Liver (tissue), 9 donors: Measurements from ENCODE around the gene CCDC201. TPM values are rescaled to one million over a fixed set of nuclear protein-coding genes. Genes with fewer than 3 reads are reported as not detected.

Source experiments
- DNase-seq: peaks from one replicate; pipeline ENCODE4 v3.0.0-alpha.2; 2017; ENCODE audit warnings: low spot score
- H3K27ac ChIP-seq, 2 donors: one replicate each; pipeline ENCODE4 v1.7.0; 2013; ENCODE audit warnings: inconsistent platforms in 2 of 2, low read length in 2 of 2, control low read depth in 1 of 2, low read depth in 1 of 2, mild to moderate bottlenecking in 1 of 2
- H3K27me3 ChIP-seq, 4 donors: one replicate each; pipeline versions ENCODE4 v1.6.1 to v1.7.0; 2013; ENCODE audit warnings: low read length in 3 of 4, inconsistent platforms in 1 of 4, mild to moderate bottlenecking in 1 of 4, moderate library complexity in 1 of 4; ENCODE audit not compliant: control insufficient read depth in 4 of 4, insufficient read depth in 4 of 4
- H3K36me3 ChIP-seq, 4 donors: one replicate each; pipeline versions ENCODE4 v1.6.1 to v1.7.0; 2013; ENCODE audit warnings: low read length in 3 of 4, mild to moderate bottlenecking in 3 of 4, low read depth in 1 of 4, moderate library complexity in 1 of 4; ENCODE audit not compliant: control insufficient read depth in 4 of 4, insufficient read depth in 3 of 4
- H3K4me1 ChIP-seq, 4 donors: one replicate each; pipeline versions ENCODE4 v1.6.1 to v1.7.0; 2013; ENCODE audit warnings: low read length in 3 of 4, mild to moderate bottlenecking in 3 of 4, moderate library complexity in 1 of 4; ENCODE audit not compliant: control insufficient read depth in 4 of 4, insufficient read depth in 4 of 4
- H3K4me3 ChIP-seq, 3 donors: one replicate each; pipeline versions ENCODE4 v1.6.1 to v1.7.0; 2013; ENCODE audit warnings: low read length in 3 of 3, control low read depth in 1 of 3, low read depth in 1 of 3, mild to moderate bottlenecking in 1 of 3
- H3K9ac ChIP-seq, 2 donors: one replicate each; pipeline ENCODE4 v1.7.0; 2013; ENCODE audit warnings: low read length in 2 of 2, mild to moderate bottlenecking in 2 of 2, moderate library complexity in 2 of 2, control low read depth in 1 of 2, low read depth in 1 of 2
- H3K9me3 ChIP-seq, 4 donors: one replicate each; pipeline versions ENCODE4 v1.6.1 to v1.7.0; 2013; ENCODE audit warnings: low read length in 3 of 4; ENCODE audit not compliant: control insufficient read depth in 4 of 4
- ATF3 ChIP-seq: IDR thresholded peaks from 2 replicates; pipeline ENCODE4 v1.6.1; 2016; ENCODE audit warnings: antibody characterized with exemption
- CTCF ChIP-seq: fragments of 150-350 bp; IDR thresholded peaks from 2 replicates; pipeline ENCODE4 v1.5.1; 2017; ENCODE audit warnings: improper control_type of control experiment, low read depth, low read length; ENCODE audit not compliant: missing input control
- EGR1 ChIP-seq, 2 donors: IDR thresholded peaks; 2 replicates each; pipeline ENCODE4 v1.6.1; 2016 to 2018; ENCODE audit warnings: antibody characterized with exemption in 2 of 2, low read depth in 2 of 2
- FOXA1 ChIP-seq: IDR thresholded peaks from 2 replicates; pipeline ENCODE4 v1.6.1; 2016; ENCODE audit warnings: antibody characterized with exemption
- FOXA2 ChIP-seq: IDR thresholded peaks from 2 replicates; pipeline ENCODE4 v1.6.1; 2016; ENCODE audit warnings: antibody characterized with exemption
- GABPA ChIP-seq, 2 donors: IDR thresholded peaks in 1 of 2; conservative IDR thresholded peaks in 1 of 2; 2 replicates each; pipeline ENCODE4 v1.6.1; 2016; ENCODE audit warnings: antibody characterized with exemption in 2 of 2, mild to moderate bottlenecking in 1 of 2, moderate library complexity in 1 of 2
- HNF4A ChIP-seq, 2 donors: conservative IDR thresholded peaks; 2 replicates each; pipeline ENCODE4 v1.6.1; 2016; ENCODE audit warnings: antibody characterized with exemption in 2 of 2, mild to moderate bottlenecking in 2 of 2
- HNF4G ChIP-seq: IDR thresholded peaks from 2 replicates; pipeline ENCODE4 v1.6.1; 2016; ENCODE audit warnings: antibody characterized with exemption
- JUND ChIP-seq, 2 donors: IDR thresholded peaks; 2 replicates each; pipeline ENCODE4 v1.6.1; 2016; ENCODE audit warnings: antibody characterized with exemption in 2 of 2
- MAX ChIP-seq: IDR thresholded peaks from 2 replicates; pipeline ENCODE4 v1.6.1; 2016; ENCODE audit warnings: antibody characterized with exemption
- NR2F2 ChIP-seq: IDR thresholded peaks from 2 replicates; pipeline ENCODE4 v1.6.1; 2016; ENCODE audit warnings: antibody characterized with exemption
- RAD21 ChIP-seq, 2 donors: IDR thresholded peaks; 2 replicates each; pipeline ENCODE4 v1.6.1; 2016; ENCODE audit warnings: antibody characterized with exemption in 2 of 2, mild to moderate bottlenecking in 2 of 2
- REST ChIP-seq: IDR thresholded peaks from 2 replicates; pipeline ENCODE4 v1.6.1; 2016; ENCODE audit warnings: antibody characterized with exemption, mild to moderate bottlenecking
- RXRA ChIP-seq, 2 donors: IDR thresholded peaks; 2 replicates each; pipeline ENCODE4 v1.6.1; 2017 to 2018; ENCODE audit warnings: antibody characterized with exemption in 2 of 2, mild to moderate bottlenecking in 1 of 2
- SP1 ChIP-seq: IDR thresholded peaks from 2 replicates; pipeline ENCODE4 v1.6.1; 2018; ENCODE audit warnings: antibody characterized with exemption, mild to moderate bottlenecking
- TAF1 ChIP-seq: conservative IDR thresholded peaks from 2 replicates; pipeline ENCODE4 v1.6.1; 2016; ENCODE audit warnings: antibody characterized with exemption, mild to moderate bottlenecking
- YY1 ChIP-seq: IDR thresholded peaks from 2 replicates; pipeline ENCODE4 v1.6.1; 2016; ENCODE audit warnings: antibody characterized with exemption, mild to moderate bottlenecking
- WGBS: extraction: QIAGEN DNeasy Blood & Tissue Kit; methylation state at CpG from one replicate; pipeline ENCODE4 v1.1.7; 2013; 5-methylcytosine and 5-hydroxymethylcytosine counted together
- polyA plus RNA-seq, 2 donors: library from polyadenylated mRNA; stranded (reverse) in 1 of 2; unstranded in 1 of 2; fragments of 200-250 nt in 1 of 2; fragments of >200 nt in 1 of 2; fragmentation: Nextera tagmentation in 1 of 2; extraction: Ambion mirVana in 1 of 2; gene quantifications; one replicate each; pipeline versions ENCODE4 v1.2.1 to v1.2.3, GENCODE V29; 2013 to 2015
- total RNA-seq, 2 donors: library from RNA; depleted of rRNA; stranded (reverse); fragments of >200 nt; gene quantifications; one replicate each; pipeline ENCODE4 v1.2.3, GENCODE V29; 2014
- TF ChIP-seq, protein P1 (sequence below): IDR thresholded peaks from 2 replicates; pipeline ENCODE4 v1.6.1; 2016; ENCODE audit warnings: antibody characterized with exemption
- donor health status: healthy.
- donor health status: healthy.
- donor health status: healthy.
- donor health status: healthy.
- donor health status: healthy.

CCDC201 gene
- total and polyA plus RNA-seq, 4 donors = not detected

DNA sequence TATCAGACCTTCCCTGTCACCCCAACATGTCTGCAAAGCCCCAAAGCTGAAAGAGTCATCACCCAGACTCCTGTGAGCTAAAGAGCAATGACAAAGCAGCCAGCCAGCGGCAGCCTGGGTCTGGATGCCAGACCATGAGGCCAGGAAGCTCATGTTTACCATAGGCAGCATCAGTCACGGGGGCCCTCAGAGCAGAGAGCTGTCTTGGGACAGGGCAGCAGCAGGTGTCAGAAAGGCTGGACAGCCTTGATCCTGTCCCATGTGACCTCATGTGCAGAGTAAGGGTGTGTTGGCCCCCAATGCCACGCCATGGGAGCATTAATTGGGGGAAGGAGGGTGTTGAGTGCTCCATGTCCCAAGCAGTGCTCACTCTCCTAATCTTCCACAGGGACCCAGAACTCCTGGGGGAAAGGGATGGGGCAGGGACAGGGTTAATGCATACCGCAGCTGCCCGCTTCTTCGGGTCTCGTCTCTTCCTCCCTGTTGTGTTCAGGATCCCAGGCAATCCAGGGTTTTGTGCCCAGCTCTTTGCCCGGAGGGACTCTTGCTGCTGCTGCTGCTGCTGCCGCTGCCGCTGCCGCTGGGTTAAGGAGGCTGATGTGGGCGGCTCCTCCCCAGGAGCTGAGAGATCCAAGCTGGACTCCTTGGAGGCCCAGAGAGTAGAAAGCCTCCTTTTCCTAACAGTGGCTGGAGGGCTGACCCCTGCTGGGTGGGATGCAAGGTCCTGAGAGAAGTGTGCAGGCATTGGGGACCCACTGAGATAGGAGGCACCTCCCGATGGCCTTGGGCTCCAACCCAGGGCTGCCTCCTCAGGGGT, 7.1 kb downstream of the CCDC201 start:
- Histone ChIP-seq H3K4me1 (no peaks in the 10 kb centered on the region), H3K9ac (no peak overlapping the region), H3K9me3 (peaks cover 0 to 3% (median 0%) of the 10 kb centered on the region in 4 donors), H3K27ac (no peak overlapping the region), H3K27me3 (no peaks in the 10 kb centered on the region), H3K4me3 (no peak overlapping the region), H3K36me3 (no peaks in the 10 kb centered on the region)
- no peak for TF ChIP-seq MAX
- TF ChIP-seq JUND (IDR thresholded peaks at IDR 0.05) = no peak
- no peak for TF ChIP-seq YY1
- TF ChIP-seq HNF4A (conservative IDR thresholded peaks at IDR 0.05) = no peak
- no peak for TF ChIP-seq RAD21 (IDR thresholded peaks at IDR 0.05)
- no peak for TF ChIP-seq SP1
- no peak for TF ChIP-seq RXRA (IDR thresholded peaks at IDR 0.05)
- no peak for TF ChIP-seq GABPA (IDR thresholded peaks at IDR 0.05 in 1 of 2, conservative IDR thresholded peaks at IDR 0.05 in 1 of 2)
- TF ChIP-seq ATF3 = no peak
- no peak for TF ChIP-seq REST
- no peak for TF ChIP-seq FOXA1
- TF ChIP-seq EGR1 (IDR thresholded peaks at IDR 0.05; ENCODE audit: low read depth in 2 of 2) = no peak
- no peak for TF ChIP-seq CTCF
- no peak for TF ChIP-seq FOXA2
- no peak for TF ChIP-seq HNF4G
- no peak for TF ChIP-seq TAF1
- no peak for TF ChIP-seq NR2F2
- TF ChIP-seq, protein P1, sequence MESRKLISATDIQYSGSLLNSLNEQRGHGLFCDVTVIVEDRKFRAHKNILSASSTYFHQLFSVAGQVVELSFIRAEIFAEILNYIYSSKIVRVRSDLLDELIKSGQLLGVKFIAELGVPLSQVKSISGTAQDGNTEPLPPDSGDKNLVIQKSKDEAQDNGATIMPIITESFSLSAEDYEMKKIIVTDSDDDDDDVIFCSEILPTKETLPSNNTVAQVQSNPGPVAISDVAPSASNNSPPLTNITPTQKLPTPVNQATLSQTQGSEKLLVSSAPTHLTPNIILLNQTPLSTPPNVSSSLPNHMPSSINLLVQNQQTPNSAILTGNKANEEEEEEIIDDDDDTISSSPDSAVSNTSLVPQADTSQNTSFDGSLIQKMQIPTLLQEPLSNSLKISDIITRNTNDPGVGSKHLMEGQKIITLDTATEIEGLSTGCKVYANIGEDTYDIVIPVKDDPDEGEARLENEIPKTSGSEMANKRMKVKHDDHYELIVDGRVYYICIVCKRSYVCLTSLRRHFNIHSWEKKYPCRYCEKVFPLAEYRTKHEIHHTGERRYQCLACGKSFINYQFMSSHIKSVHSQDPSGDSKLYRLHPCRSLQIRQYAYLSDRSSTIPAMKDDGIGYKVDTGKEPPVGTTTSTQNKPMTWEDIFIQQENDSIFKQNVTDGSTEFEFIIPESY = no peak
- 78% methylated on average over 13 of the region's 13 CpGs for WGBS
- no peak for DNase-seq
